ENCODE data around the gene C3orf62. TPM values are rescaled to one million over a fixed set of nuclear protein-coding genes. Genes with fewer than 3 reads are reported as not detected.
"Not testable (repeated sequence)": the region's sequence is repeated elsewhere in the genome, so short reads cannot be mapped to it uniquely, and the experiment has no call there.

C3orf62 gene
- total and polyA plus RNA-seq, 10 donors = 4.1 to 15.0 (median 8.6) TPM

DNA sequence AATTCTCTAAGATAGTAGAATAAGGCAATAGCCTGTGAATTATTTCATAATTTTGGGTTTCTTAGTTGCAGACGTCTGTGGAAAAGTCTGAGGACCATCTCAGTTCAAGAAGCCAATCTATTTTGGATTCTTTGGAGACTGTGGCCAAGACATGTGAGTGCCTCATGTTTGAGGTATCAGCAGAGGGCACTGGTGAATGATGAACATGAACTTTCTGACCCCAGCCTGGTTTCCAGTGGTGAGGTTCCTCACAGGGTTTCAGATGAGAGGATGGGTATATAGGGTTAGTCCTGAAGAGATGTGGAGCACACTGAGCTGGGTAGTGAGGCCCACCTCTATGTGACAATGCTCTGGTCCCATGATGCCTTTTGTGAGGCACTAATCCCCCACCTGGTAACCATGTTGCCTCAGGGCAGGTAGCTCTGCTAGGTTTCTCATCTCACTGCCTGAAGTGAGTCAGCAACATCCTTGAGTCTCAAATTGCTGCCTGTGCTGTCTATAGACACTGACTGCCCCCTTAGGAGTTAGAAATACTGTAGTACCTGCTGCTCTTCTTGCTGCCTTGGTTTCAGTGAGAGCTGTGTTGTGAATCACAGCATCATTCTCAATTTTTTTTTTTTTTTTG lies 32.3 kb downstream of the C3orf62 start:
- no peak for DNase-seq
- Histone ChIP-seq H3K4me1 (peaks cover 0 to 24% (median 5%) of the 10 kb centered on the region in 6 donors), H3K4me3 (no peak overlapping the region), H3K27me3 (replicated peaks in 1 of 7) (no peaks in the 10 kb centered on the region), H3K9me3 (no peaks in the 10 kb centered on the region), H3K36me3 (no peaks in the 10 kb centered on the region), H3K27ac (peak overlapping the region in 2 of 8 donors; percentile 28 to 37)
- WGBS, 5 donors = 39 to 71% (median 48%) methylated on average over 1 of the region's 1 CpG
- intact Hi-C loops (cut with DNase I; ENCODE audit: low total_unique reads) = no loop called here
- TF ChIP-seq POLR2A (IDR thresholded peaks at IDR 0.05) (no peak), POLR2AphosphoS5 (IDR thresholded peaks at IDR 0.05) (no peak)
- TF ChIP-seq, protein P1, sequence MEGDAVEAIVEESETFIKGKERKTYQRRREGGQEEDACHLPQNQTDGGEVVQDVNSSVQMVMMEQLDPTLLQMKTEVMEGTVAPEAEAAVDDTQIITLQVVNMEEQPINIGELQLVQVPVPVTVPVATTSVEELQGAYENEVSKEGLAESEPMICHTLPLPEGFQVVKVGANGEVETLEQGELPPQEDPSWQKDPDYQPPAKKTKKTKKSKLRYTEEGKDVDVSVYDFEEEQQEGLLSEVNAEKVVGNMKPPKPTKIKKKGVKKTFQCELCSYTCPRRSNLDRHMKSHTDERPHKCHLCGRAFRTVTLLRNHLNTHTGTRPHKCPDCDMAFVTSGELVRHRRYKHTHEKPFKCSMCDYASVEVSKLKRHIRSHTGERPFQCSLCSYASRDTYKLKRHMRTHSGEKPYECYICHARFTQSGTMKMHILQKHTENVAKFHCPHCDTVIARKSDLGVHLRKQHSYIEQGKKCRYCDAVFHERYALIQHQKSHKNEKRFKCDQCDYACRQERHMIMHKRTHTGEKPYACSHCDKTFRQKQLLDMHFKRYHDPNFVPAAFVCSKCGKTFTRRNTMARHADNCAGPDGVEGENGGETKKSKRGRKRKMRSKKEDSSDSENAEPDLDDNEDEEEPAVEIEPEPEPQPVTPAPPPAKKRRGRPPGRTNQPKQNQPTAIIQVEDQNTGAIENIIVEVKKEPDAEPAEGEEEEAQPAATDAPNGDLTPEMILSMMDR (IDR thresholded peaks at IDR 0.05 in 8 of 11, conservative IDR thresholded peaks at IDR 0.05 in 3 of 11) = no peak

DNA sequence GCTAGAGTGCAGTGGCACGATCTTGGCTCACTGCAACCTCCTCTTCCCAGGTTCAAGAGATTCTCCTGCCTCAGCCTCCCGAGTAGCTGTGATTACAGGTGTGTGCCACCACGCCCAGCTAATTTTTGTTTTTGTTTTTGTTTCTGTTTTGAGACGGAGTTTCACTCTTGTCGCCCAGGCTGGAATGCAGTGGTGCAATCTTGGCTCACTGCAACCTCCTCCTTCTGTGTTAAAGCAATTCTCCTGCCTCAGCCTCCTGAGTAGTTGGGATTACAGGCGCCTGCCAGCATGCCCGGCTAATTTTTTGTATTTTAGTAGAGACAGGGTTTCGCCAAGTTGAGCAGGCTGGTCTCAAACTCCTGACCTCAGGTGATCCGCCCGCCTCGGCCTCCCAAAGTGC lies 36.9 kb downstream of the C3orf62 start:
- DNase-seq; intact Hi-C loops (cut with DNase I; ENCODE audit: low total_unique reads); H3K27me3 ChIP-seq (replicated peaks in 1 of 7); H3K36me3 ChIP-seq; H3K4me3 ChIP-seq: not testable (repeated sequence)
- Histone ChIP-seq H3K27ac (peak overlapping the region in 2 of 8 donors; percentile 88 to 92), H3K4me1 (peaks cover 0 to 24% (median 14%) of the 10 kb centered on the region in 6 donors), H3K9me3 (peaks cover 0 to 17% (median 6%) of the 10 kb centered on the region in 8 donors)
- 87 to 91% (median 90%) methylated on average over 11 of the region's 11 CpGs for WGBS, 5 donors

DNA sequence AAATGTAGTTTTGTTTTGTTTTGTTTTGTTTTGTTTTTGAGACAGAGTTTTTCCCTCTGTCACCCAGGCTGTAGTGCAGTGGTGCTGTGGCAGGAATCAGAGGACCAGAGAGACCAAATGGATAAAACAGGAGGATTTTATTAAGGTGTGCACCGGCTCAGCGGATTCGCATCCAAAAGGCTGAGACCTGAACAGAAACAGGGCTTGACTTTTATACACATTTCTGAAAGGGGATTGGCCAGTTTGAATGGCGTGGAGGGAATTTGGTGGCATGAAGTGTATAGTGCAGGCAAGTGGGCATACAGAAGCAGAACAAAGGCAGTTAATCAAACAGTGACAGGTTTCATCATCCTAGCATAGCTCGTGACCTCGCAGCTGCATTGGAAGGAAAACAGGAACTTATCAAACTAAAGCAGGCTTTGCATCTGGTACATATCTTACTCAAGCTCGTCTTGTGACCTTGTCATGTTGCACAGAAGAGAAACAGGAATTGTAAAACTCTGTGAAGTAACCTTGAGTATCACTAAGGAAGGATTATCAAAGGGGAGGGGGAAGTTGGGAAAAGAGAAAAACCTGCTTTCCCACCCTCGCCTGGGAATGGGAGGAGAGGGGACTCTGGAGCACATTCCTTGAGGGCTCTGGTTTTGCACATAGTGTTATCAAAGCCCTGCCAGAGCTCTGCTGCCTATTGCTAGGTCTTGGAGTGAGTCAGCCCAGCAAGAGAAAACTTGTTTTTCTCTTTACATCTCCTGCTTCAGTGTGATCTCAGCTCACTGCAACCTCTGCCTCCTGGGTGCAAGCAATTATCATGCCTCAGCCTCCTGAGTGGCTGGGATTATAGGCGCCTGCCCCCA lies 38.5 kb downstream of the C3orf62 start:
- 33 to 45% (median 40%) methylated on average over 9 of the region's 9 CpGs for WGBS, 5 donors
- H3K36me3 ChIP-seq = no peaks in the 10 kb centered on the region
- H3K27ac ChIP-seq = peak overlapping the region; percentile 58 to 92 (median 86)
- TF ChIP-seq POLR2AphosphoS5 (IDR thresholded peaks at IDR 0.05) (peak in 1 of 3 donors; percentile 82), POLR2A (IDR thresholded peaks at IDR 0.05) (no peak)
- TF ChIP-seq, protein P1 (IDR thresholded peaks at IDR 0.05 in 8 of 11, conservative IDR thresholded peaks at IDR 0.05 in 3 of 11) = peak in 2 of 11 experiments; percentile 19 to 23
- H3K4me3 ChIP-seq = peak overlapping the region in 1 of 8 donors; percentile 54
- DNase-seq = no peak
- intact Hi-C loops (cut with DNase I; ENCODE audit: low total_unique reads) = no loop called here
- H3K4me1 ChIP-seq = peaks cover 0 to 24% (median 14%) of the 10 kb centered on the region in 6 donors
- H3K27me3 ChIP-seq (replicated peaks in 1 of 7) = no peaks in the 10 kb centered on the region
- H3K9me3 ChIP-seq = peaks cover 4 to 33% (median 21%) of the 10 kb centered on the region in 8 donors

DNA sequence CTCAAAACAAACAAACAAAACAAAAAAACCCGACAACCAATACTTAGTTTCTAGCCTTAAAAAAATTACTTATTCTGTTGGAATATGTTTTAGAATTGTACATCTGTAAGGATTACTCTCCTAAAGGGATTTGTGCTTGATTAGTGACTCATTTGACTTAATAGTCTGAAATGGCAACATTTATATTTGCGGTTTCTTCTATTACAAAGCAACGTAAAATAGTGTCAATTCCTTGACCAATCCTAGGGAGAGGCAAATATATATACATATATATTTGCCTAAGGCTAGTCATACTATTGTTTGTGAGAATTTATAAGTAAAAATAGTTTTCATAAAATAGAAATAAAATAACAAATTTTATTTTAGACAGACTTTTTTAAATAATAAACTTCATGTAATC lies 39.7 kb downstream of the C3orf62 start:
- Histone ChIP-seq H3K36me3 (no peaks in the 10 kb centered on the region), H3K9me3 (peaks cover 9 to 45% (median 33%) of the 10 kb centered on the region in 8 donors), H3K4me3 (no peak overlapping the region), H3K27me3 (replicated peaks in 1 of 7) (no peaks in the 10 kb centered on the region), H3K4me1 (peaks cover 0 to 24% (median 14%) of the 10 kb centered on the region in 6 donors), H3K27ac (peak overlapping the region in 1 of 8 donors; percentile 92)
- TF ChIP-seq POLR2AphosphoS5 (IDR thresholded peaks at IDR 0.05) (no peak), POLR2A (IDR thresholded peaks at IDR 0.05) (no peak)
- TF ChIP-seq, protein P1 (IDR thresholded peaks at IDR 0.05 in 8 of 11, conservative IDR thresholded peaks at IDR 0.05 in 3 of 11) = no peak
- WGBS, 5 donors = 93 to 98% (median 95%) methylated on average over 3 of the region's 3 CpGs
- DNase-seq = no peak
- intact Hi-C loops (cut with DNase I; ENCODE audit: low total_unique reads) = no loop called here
